ENCODE measurements around the gene LRTM1.

GRCh38 chr3:54928046-54928770 is at the start of gene LRTM1:
- TF ChIP-seq RCOR1 (IDR thresholded peaks at IDR 0.05; ENCODE audit: low read depth, low read length) (no peak), SMC3 (IDR thresholded peaks at IDR 0.05) (no peak), CTCF (IDR thresholded peaks at IDR 0.05) (no peak)

Data from A549 (cell line).